Adipose tissue (tissue), 3 donors: ENCODE results near the gene PLPP3. TPM values are rescaled to one million over a fixed set of nuclear protein-coding genes. Genes with fewer than 3 reads are reported as not detected.
A peak's percentile ranks its signal among the peaks of the same experiment; 100 is the strongest.

Source experiments
- H3K27ac ChIP-seq: one replicate; pipeline ENCODE4 v1.5.1; 2013; ENCODE audit warnings: low read depth, low read length
- WGBS, 3 donors: extraction: QIAGEN DNeasy Blood & Tissue Kit; methylation state at CpG; one replicate each; pipeline ENCODE4 v1.1.7; 2013; 5-methylcytosine and 5-hydroxymethylcytosine counted together
- polyA plus RNA-seq, 3 donors: library from polyadenylated mRNA; stranded (reverse); fragments of 200-250 nt; gene quantifications; one replicate each; pipeline ENCODE4 v1.2.3, GENCODE V29; 2013
- donor health status: healthy with polysubstance abuse.
- donor health status: Bipolar disorder and iron deficiency.
- donor health status: healthy.

Gene PLPP3
- polyA plus RNA-seq, 3 donors = 24.1 to 174 (median 93.5) TPM

- WGBS, 3 donors = 82 to 84% (median 83%) methylated on average over 10 of the region's 10 CpGs
- H3K27ac ChIP-seq = no peak overlapping the region
These were observed 121.5 kb downstream of the PLPP3 start for GRCh38 chr1:56457756-56458375.

GRCh38 chr1:56456435-56457101 lies 122.8 kb downstream of the PLPP3 start:
- H3K27ac ChIP-seq = no peak overlapping the region
- WGBS, 3 donors = 55 to 68% (median 58%) methylated on average over 12 of the region's 12 CpGs

- H3K27ac ChIP-seq = no peak overlapping the region
- 81 to 85% (median 84%) methylated on average over 10 of the region's 10 CpGs for WGBS, 3 donors
These were observed 125.8 kb downstream of the PLPP3 start for GRCh38 chr1:56453417-56454078.

- WGBS, 3 donors = 64 to 80% (median 74%) methylated on average over 4 of the region's 4 CpGs
These were observed 126.3 kb downstream of the PLPP3 start for GRCh38 chr1:56453016-56453415.

GRCh38 chr1:56452027-56453011 lies 127.0 kb downstream of the PLPP3 start:
- 56 to 65% (median 58%) methylated on average over 3 of the region's 3 CpGs for WGBS, 3 donors
- no peak overlapping the region for H3K27ac ChIP-seq

More at GRCh38 chr1:56453016-56453415, 126.3 kb downstream of the PLPP3 start:
- H3K27ac ChIP-seq = no peak overlapping the region

- WGBS, 3 donors = 84 to 94% (median 92%) methylated on average over 5 of the region's 5 CpGs
These were observed 127.9 kb downstream of the PLPP3 start for GRCh38 chr1:56451491-56451890.

GRCh38 chr1:56450004-56450666 lies 129.2 kb downstream of the PLPP3 start:
- 72 to 77% (median 76%) methylated on average over 4 of the region's 4 CpGs for WGBS, 3 donors
- H3K27ac ChIP-seq = no peak overlapping the region

More at GRCh38 chr1:56451491-56451890, 127.9 kb downstream of the PLPP3 start:
- H3K27ac ChIP-seq = no peak overlapping the region

GRCh38 chr1:56448529-56449300 lies 130.6 kb downstream of the PLPP3 start:
- WGBS, 3 donors = 54 to 69% (median 59%) methylated on average over 12 of the region's 12 CpGs
- no peak overlapping the region for H3K27ac ChIP-seq

GRCh38 chr1:56447823-56448222 lies 131.5 kb downstream of the PLPP3 start:
- 72 to 81% (median 72%) methylated on average over 2 of the region's 2 CpGs for WGBS, 3 donors

GRCh38 chr1:56446531-56447098 lies 132.7 kb downstream of the PLPP3 start:
- 39 to 69% (median 49%) methylated on average over 5 of the region's 5 CpGs for WGBS, 3 donors
- H3K27ac ChIP-seq = no peak overlapping the region

More at GRCh38 chr1:56447823-56448222, 131.5 kb downstream of the PLPP3 start:
- H3K27ac ChIP-seq = peak overlapping the region; percentile 11

GRCh38 chr1:56444960-56445646 lies 134.3 kb downstream of the PLPP3 start:
- WGBS, 3 donors = 62 to 79% (median 73%) methylated on average over 7 of the region's 7 CpGs
- no peak overlapping the region for H3K27ac ChIP-seq

Other genes starting within 250 kb of the PLPP3 start
- gene PRKAA2, start 65.8 kb upstream of the PLPP3 start, polyA plus RNA-seq = under 1 TPM; 0.39 to 0.67 (median 0.56) TPM
- under 1 TPM in 1 of 3 donors, not detected in 2; 0.49 TPM for gene FYB2, start 239.8 kb upstream of the PLPP3 start, polyA plus RNA-seq